ENCODE results near the gene COL2A1. TPM values are rescaled to one million over a fixed set of nuclear protein-coding genes. Genes with fewer than 3 reads are reported as not detected.

Gene COL2A1
- total and polyA plus RNA-seq, 4 donors, result 321 TPM; not detected in 3

DNA sequence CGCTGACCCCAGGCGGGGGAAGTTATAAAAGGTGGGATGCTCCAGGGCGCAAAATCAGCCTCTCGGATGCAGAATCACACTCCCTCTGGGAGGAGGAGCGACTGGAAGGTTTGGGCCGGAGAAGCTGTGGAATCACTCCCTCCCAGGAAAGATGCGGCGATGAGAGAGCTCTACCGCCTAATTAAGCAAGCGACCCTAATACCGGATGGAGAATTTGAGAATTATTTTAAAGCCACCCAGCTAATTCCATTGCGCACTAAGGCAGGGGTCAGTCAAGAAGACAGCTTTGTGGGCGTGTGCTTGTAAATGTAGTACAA, 1.9 kb downstream of the COL2A1 start:
- H3K9me3 ChIP-seq (ENCODE audit: control insufficient read depth in 4 of 4, low read length in 3 of 4), result no peaks in the 10 kb centered on the region
- no peak overlapping the region for H3K4me3 ChIP-seq (ENCODE audit: low read depth in 1 of 3, low read length in 3 of 3)

DNA sequence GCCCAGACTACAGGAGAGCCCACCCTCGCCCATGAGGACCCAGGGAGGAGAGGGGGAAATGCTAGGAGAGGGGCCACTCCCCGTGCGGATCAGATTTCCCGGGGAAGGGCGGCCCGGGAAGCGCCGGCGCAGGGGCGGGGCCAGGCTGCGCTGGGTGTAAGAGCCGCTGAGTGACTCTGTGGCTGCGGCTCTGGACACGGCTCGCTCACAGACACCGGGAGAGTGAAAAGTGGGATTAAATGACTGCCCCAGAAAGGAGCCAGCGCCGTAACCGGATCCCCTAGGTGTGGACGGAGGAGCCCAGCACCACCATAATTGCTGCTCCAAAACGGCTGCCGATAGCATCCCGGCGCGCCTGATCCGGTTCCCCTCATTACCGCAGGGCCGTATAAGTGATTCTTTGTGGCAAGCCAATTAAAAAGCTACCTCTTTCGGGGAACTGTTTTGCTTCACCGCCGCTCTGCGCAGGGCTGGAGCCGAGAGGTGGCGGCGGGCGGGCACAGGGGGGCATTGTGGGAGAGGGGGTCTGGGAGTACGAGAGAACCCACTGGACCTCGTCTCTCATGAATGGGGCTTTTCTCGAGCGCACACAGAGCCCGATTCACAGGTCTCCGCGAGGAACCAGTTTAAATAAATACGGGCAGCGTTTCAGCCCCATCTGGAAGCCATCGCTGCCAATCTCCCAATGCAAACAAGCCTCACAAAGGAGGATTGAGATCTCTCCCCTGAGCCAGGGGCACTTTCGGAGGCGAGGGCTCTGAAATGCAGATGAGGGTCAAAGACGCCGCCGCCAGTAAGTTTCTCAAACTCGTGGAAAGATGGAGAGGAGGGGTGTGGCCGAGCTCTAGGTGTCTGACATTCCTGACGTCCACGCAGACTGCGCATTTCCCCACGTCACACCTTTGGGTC, 2.5 kb downstream of the COL2A1 start:
- TF ChIP-seq HNF4G (IDR thresholded peaks at IDR 0.05) (no peak), EGR1 (IDR thresholded peaks at IDR 0.05; ENCODE audit: low read depth in 2 of 2) (no peak), RXRA (IDR thresholded peaks at IDR 0.05) (no peak), CTCF (IDR thresholded peaks at IDR 0.05; ENCODE audit: low read depth, low read length, missing input control) (no peak), ATF3 (IDR thresholded peaks at IDR 0.05) (no peak), FOXA1 (IDR thresholded peaks at IDR 0.05) (no peak), SP1 (IDR thresholded peaks at IDR 0.05) (no peak), YY1 (IDR thresholded peaks at IDR 0.05) (no peak), TAF1 (conservative IDR thresholded peaks at IDR 0.05) (no peak), GABPA (IDR thresholded peaks at IDR 0.05 in 1 of 2, conservative IDR thresholded peaks at IDR 0.05 in 1 of 2) (no peak), RAD21 (IDR thresholded peaks at IDR 0.05) (no peak), NR2F2 (IDR thresholded peaks at IDR 0.05) (no peak), ZBTB33 (IDR thresholded peaks at IDR 0.05) (no peak), MAX (IDR thresholded peaks at IDR 0.05) (no peak), FOXA2 (IDR thresholded peaks at IDR 0.05) (no peak), HNF4A (conservative IDR thresholded peaks at IDR 0.05) (no peak), JUND (IDR thresholded peaks at IDR 0.05) (no peak), REST (IDR thresholded peaks at IDR 0.05) (no peak)

More for the DNA sequence above, 1.9 kb downstream of the COL2A1 start:
- H3K27me3 ChIP-seq (ENCODE audit: control insufficient read depth in 4 of 4, insufficient read depth in 4 of 4, low read length in 3 of 4), result peaks cover 7 to 16% (median 10%) of the 10 kb centered on the region in 4 donors
- H3K36me3 ChIP-seq (ENCODE audit: control insufficient read depth in 4 of 4, insufficient read depth in 3 of 4, low read depth in 1 of 4, low read length in 3 of 4), result no peaks in the 10 kb centered on the region
- WGBS, result 17% methylated on average over 13 of the region's 13 CpGs
- DNase-seq (ENCODE audit: low spot score), result no peak
- H3K4me1 ChIP-seq (ENCODE audit: control insufficient read depth in 4 of 4, insufficient read depth in 4 of 4, low read length in 3 of 4), result peaks cover 11 to 46% (median 31%) of the 10 kb centered on the region in 4 donors
- H3K27ac ChIP-seq (ENCODE audit: low read depth in 1 of 2, low read length in 2 of 2), result no peak overlapping the region
- no peak overlapping the region for H3K9ac ChIP-seq (ENCODE audit: low read depth in 1 of 2, low read length in 2 of 2)
- no peak for TF ChIP-seq FOXA1 (IDR thresholded peaks at IDR 0.05)
- TF ChIP-seq RAD21 (IDR thresholded peaks at IDR 0.05), result no peak

More for the DNA sequence above, 2.5 kb downstream of the COL2A1 start:
- Histone ChIP-seq H3K27me3 (ENCODE audit: control insufficient read depth in 4 of 4, insufficient read depth in 4 of 4, low read length in 3 of 4) (peaks cover 7 to 16% (median 10%) of the 10 kb centered on the region in 4 donors), H3K9me3 (ENCODE audit: control insufficient read depth in 4 of 4, low read length in 3 of 4) (no peaks in the 10 kb centered on the region), H3K36me3 (ENCODE audit: control insufficient read depth in 4 of 4, insufficient read depth in 3 of 4, low read depth in 1 of 4, low read length in 3 of 4) (no peaks in the 10 kb centered on the region), H3K27ac (ENCODE audit: low read depth in 1 of 2, low read length in 2 of 2) (no peak overlapping the region), H3K4me1 (ENCODE audit: control insufficient read depth in 4 of 4, insufficient read depth in 4 of 4, low read length in 3 of 4) (peaks cover 11 to 51% (median 33%) of the 10 kb centered on the region in 4 donors), H3K9ac (ENCODE audit: low read depth in 1 of 2, low read length in 2 of 2) (no peak overlapping the region), H3K4me3 (ENCODE audit: low read depth in 1 of 3, low read length in 3 of 3) (peak overlapping the region in 1 of 3 donors; percentile 13)
- DNase-seq (ENCODE audit: low spot score), result no peak
- 7% methylated on average over 57 of the region's 57 CpGs for WGBS

Data from liver (tissue), 9 donors.